K562 treated with DMSO at 1 percent for 48 hours (cell line): ENCODE data around the gene CALCB. TPM values are rescaled to one million over a fixed set of nuclear protein-coding genes. Genes with fewer than 3 reads are reported as not detected.

ENCODE experiments used
- total RNA-seq: library from RNA; unstranded; fragments of 300-600 nt; gene quantifications from 2 replicates; pipeline ENCODE4 v1.2.3, GENCODE V29; 2022; ENCODE audit warnings: low replicate concordance; ENCODE audit errors: extremely low read depth

The CALCB gene
- total RNA-seq: not detected in 2 replicates

GRCh38 chr11:15073361-15074205 is at the start of gene CALCB:
CALCB (plus strand) TSS chr11:15073593; CDS start chr11:15074719, 1,126 bp downstream.

GRCh38 chr11:15114501-15115475 is 41.4 kb downstream of the CALCB start, which contains the start of gene INSC:
INSC (plus strand) TSS chr11:15114923; CDS start chr11:15149175, 34,252 bp downstream.

Other genes with a start within 250 kb of the CALCB start
- not detected in 2 replicates for gene CYP2R1, start 181.4 kb upstream of the CALCB start, total RNA-seq
- not detected in 2 replicates for gene CALCA, start 101.2 kb upstream of the CALCB start, total RNA-seq
- not detected in 2 replicates for gene INSC, start 41.3 kb downstream of the CALCB start, total RNA-seq